GM12801 (cell line): ENCODE results near the gene SULT2B1.

Experiments used
- CTCF ChIP-seq: IDR thresholded peaks from one replicate; pipeline ENCODE4 v1.5.1; 2011; ENCODE audit warnings: control low read depth; ENCODE audit not compliant: insufficient read length; ENCODE audit errors: extremely low read depth

SULT2B1 gene

DNA sequence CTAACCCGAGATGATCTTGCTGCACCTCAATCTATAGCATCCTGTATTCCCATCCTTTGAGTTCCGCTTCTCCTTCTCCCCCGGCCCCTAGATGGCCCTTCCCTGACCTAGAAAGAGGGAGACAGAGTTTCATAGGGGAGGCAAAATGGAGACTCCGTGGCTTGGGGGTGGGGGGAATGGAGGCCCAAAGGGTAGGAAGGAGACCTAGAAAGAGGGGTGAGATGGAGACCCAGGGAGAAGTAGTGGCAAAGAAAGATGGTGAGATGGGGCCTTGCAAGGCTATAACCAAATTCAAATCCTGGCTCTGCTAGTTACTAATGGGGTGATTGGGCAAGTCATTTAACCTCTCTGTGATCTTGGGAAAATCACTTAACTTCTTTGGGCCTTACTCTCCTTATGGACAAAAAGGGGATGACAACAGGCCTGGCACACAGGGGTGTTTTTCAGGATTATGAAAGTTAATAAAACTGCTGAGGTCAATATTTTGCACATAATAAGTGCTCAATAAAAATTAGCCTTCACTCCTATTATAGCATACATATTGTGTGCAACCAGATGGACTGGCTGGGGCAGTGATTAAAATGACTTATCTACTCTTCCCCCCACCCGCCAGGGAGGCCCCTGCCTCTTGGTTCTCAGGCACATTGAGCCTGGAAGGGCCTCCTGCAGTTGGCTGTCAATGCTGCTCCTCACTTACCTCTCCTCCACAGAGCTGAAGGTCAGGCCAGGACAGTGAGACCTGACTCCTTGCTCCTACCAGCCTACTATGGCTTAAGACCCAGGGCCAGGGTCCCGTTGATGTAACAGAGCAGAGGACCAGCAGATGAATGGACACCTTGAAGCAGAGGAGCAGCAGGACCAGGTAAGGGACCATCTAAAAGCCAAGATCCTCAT is 68.0 kb downstream of the SULT2B1 start:
- no peak for TF ChIP-seq CTCF

DNA sequence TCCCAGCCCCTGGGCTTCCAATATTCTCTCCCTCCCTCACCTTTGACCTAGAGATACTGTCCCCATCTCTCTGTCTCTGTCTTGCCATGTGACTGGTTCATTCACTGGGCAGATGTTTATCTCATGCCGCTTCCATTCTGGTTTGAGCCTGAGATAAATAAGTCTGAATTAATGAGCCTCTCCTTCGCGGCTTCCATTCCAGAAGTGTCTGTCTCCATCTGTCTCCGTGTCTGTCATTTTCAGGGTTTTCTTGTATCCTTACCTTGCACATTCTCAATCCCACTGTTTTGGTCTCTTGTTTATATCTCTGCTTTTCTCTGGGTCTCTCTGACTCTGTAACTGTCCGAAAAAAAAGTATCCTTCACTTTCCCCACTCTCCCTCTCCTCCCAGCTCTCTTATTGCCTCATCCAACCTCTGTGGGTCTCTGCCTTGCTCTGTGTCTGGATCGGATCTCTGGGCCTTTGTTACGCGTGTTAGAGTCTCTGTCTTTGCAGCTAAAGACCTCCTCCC is 71.6 kb downstream of the SULT2B1 start:
- TF ChIP-seq CTCF, result no peak

- TF ChIP-seq CTCF, result no peak
Measured at GRCh38 chr19:48624067-48624594, 72.2 kb downstream of the SULT2B1 start.

GRCh38 chr19:48624791-48625723 is 73.1 kb downstream of the SULT2B1 start:
- no peak for TF ChIP-seq CTCF

GRCh38 chr19:48625891-48626327 is 73.9 kb downstream of the SULT2B1 start:
- no peak for TF ChIP-seq CTCF

GRCh38 chr19:48627201-48627864 is 75.4 kb downstream of the SULT2B1 start:
- no peak for TF ChIP-seq CTCF
